ENCODE results near the gene GNAZ.

The GNAZ gene

GRCh38 chr22:23065495-23066122 is 4.7 kb upstream of the GNAZ start:
- no peak for DNase-seq

GRCh38 chr22:23066200-23067022 is 3.9 kb upstream of the GNAZ start:
- DNase-seq: no peak

- no peak for DNase-seq
Measured at GRCh38 chr22:23067023-23067650, 3.2 kb upstream of the GNAZ start.

GRCh38 chr22:23067691-23068090 is 2.6 kb upstream of the GNAZ start:
- no peak for DNase-seq

- DNase-seq: no peak
Measured at GRCh38 chr22:23068096-23068831, 2.1 kb upstream of the GNAZ start.

- DNase-seq: no peak
Measured at GRCh38 chr22:23068832-23069385, 1.4 kb upstream of the GNAZ start.

GRCh38 chr22:23069502-23070357 is 589 bp upstream of the GNAZ start:
- peak; percentile 63 for DNase-seq

GRCh38 chr22:23071230-23072076 is 1.1 kb downstream of the GNAZ start:
- no peak for DNase-seq

- no peak for DNase-seq
Measured at GRCh38 chr22:23072077-23072910, 2.0 kb downstream of the GNAZ start.

GRCh38 chr22:23072911-23073491 is 2.7 kb downstream of the GNAZ start:
- no peak for DNase-seq

- no peak for DNase-seq
Measured at GRCh38 chr22:23073526-23074229, 3.4 kb downstream of the GNAZ start.

GRCh38 chr22:23074451-23074850 is 4.1 kb downstream of the GNAZ start:
- DNase-seq: no peak

GRCh38 chr22:23075050-23075449 is 4.7 kb downstream of the GNAZ start:
- DNase-seq: no peak

GRCh38 chr22:23075525-23076216 is 5.4 kb downstream of the GNAZ start:
- DNase-seq: no peak

GRCh38 chr22:23076896-23077572 is 6.7 kb downstream of the GNAZ start:
- no peak for DNase-seq

- no peak for DNase-seq
Measured at GRCh38 chr22:23077627-23078461, 7.5 kb downstream of the GNAZ start.

GRCh38 chr22:23078462-23078787 is 8.1 kb downstream of the GNAZ start:
- DNase-seq: no peak
